Measurements from ENCODE around the gene MB.
A peak's percentile ranks its signal among the peaks of the same experiment; 100 is the strongest.

Gene MB

GRCh38 chr22:35630387-35630793, 13.3 kb upstream of the MB start:
- DNase-seq (ENCODE audit: extremely low read depth, insufficient read length): no peak
- Histone ChIP-seq H3K27me3 (replicated peaks; ENCODE audit: control insufficient read depth, insufficient read depth, low read length) (no peaks in the 10 kb centered on the region), H3K36me3 (ENCODE audit: control insufficient read depth, insufficient read depth, low read length) (no peaks in the 10 kb centered on the region), H3K4me3 (replicated peaks; ENCODE audit: low read depth, low read length) (no peak overlapping the region)
- no peak for TF ChIP-seq CTCF (IDR thresholded peaks at IDR 0.05; ENCODE audit: insufficient read depth, low read length, poor library complexity, severe bottlenecking)

GRCh38 chr22:35629406-35630216, 12.5 kb upstream of the MB start:
- no peak overlapping the region for H3K4me3 ChIP-seq (replicated peaks; ENCODE audit: low read depth, low read length)
- DNase-seq (ENCODE audit: extremely low read depth, insufficient read length): peak; percentile 70
- no peak for TF ChIP-seq CTCF (IDR thresholded peaks at IDR 0.05; ENCODE audit: insufficient read depth, low read length, poor library complexity, severe bottlenecking)
- no peaks in the 10 kb centered on the region for H3K27me3 ChIP-seq (replicated peaks; ENCODE audit: control insufficient read depth, insufficient read depth, low read length)
- no peaks in the 10 kb centered on the region for H3K36me3 ChIP-seq (ENCODE audit: control insufficient read depth, insufficient read depth, low read length)

GRCh38 chr22:35628732-35629131, 11.6 kb upstream of the MB start:
- no peak for TF ChIP-seq CTCF (IDR thresholded peaks at IDR 0.05; ENCODE audit: insufficient read depth, low read length, poor library complexity, severe bottlenecking)
- no peaks in the 10 kb centered on the region for H3K27me3 ChIP-seq (replicated peaks; ENCODE audit: control insufficient read depth, insufficient read depth, low read length)
- H3K4me3 ChIP-seq (replicated peaks; ENCODE audit: low read depth, low read length): no peak overlapping the region
- no peak for DNase-seq (ENCODE audit: extremely low read depth, insufficient read length)
- no peaks in the 10 kb centered on the region for H3K36me3 ChIP-seq (ENCODE audit: control insufficient read depth, insufficient read depth, low read length)

- no peaks in the 10 kb centered on the region for H3K27me3 ChIP-seq (replicated peaks; ENCODE audit: control insufficient read depth, insufficient read depth, low read length)
- peak overlapping the region; percentile 65 for H3K4me3 ChIP-seq (replicated peaks; ENCODE audit: low read depth, low read length)
- TF ChIP-seq CTCF (IDR thresholded peaks at IDR 0.05; ENCODE audit: insufficient read depth, low read length, poor library complexity, severe bottlenecking): peak; percentile 70
- peak; percentile 64 for DNase-seq (ENCODE audit: extremely low read depth, insufficient read length)
- H3K36me3 ChIP-seq (ENCODE audit: control insufficient read depth, insufficient read depth, low read length): no peaks in the 10 kb centered on the region
Observed at GRCh38 chr22:35627267-35628041, 10.3 kb upstream of the MB start.

GRCh38 chr22:35625763-35626432, 8.8 kb upstream of the MB start:
- H3K4me3 ChIP-seq (replicated peaks; ENCODE audit: low read depth, low read length): no peak overlapping the region
- DNase-seq (ENCODE audit: extremely low read depth, insufficient read length): no peak
- H3K36me3 ChIP-seq (ENCODE audit: control insufficient read depth, insufficient read depth, low read length): no peaks in the 10 kb centered on the region
- no peaks in the 10 kb centered on the region for H3K27me3 ChIP-seq (replicated peaks; ENCODE audit: control insufficient read depth, insufficient read depth, low read length)
- no peak for TF ChIP-seq CTCF (IDR thresholded peaks at IDR 0.05; ENCODE audit: insufficient read depth, low read length, poor library complexity, severe bottlenecking)
